Esophagus muscularis mucosa (tissue), 4 donors: ENCODE measurements around the gene UBE2E2.

ENCODE experiments used
- CTCF ChIP-seq, 3 experiments: fragments of 200-600 bp in 2 of 3; fragments of 450-650 bp in 1 of 3; sonication (generic) in 2 of 3; IDR thresholded peaks; one replicate each; pipeline ENCODE4 v1.5.1; 2017 to 2019; ENCODE audit warnings: antibody characterized with exemption in 3 of 3, mild to moderate bottlenecking in 2 of 3, moderate library complexity in 1 of 3
- EP300 ChIP-seq: sonication (generic); formaldehyde crosslinking; IDR thresholded peaks from one replicate; pipeline ENCODE4 v1.6.1; 2017; ENCODE audit warnings: antibody characterized with exemption
- POLR2A ChIP-seq: fragments of 450-650 bp; IDR thresholded peaks from one replicate; pipeline ENCODE4 v1.6.1; 2017; ENCODE audit warnings: antibody characterized with exemption, moderate library complexity, mild to moderate bottlenecking, low read depth
- POLR2AphosphoS5 ChIP-seq, 2 donors: sonication (generic); formaldehyde crosslinking; IDR thresholded peaks; one replicate each; pipeline ENCODE4 v1.6.1; 2017; ENCODE audit warnings: antibody characterized with exemption in 2 of 2

- TF ChIP-seq POLR2AphosphoS5 (IDR thresholded peaks at IDR 0.05) (no peak), CTCF (IDR thresholded peaks at IDR 0.05) (no peak), POLR2A (no peak), EP300 (no peak)
Measured at GRCh38 chr3:23442598-23443383, 239.7 kb downstream of the UBE2E2 start.
